COLO829 (cell line): ENCODE data around the gene HPSE.

Experiments
- DNase-seq: peaks from one replicate; pipeline ENCODE4 v3.0.0; 2012; ENCODE audit warnings: low spot score

Gene HPSE

DNA sequence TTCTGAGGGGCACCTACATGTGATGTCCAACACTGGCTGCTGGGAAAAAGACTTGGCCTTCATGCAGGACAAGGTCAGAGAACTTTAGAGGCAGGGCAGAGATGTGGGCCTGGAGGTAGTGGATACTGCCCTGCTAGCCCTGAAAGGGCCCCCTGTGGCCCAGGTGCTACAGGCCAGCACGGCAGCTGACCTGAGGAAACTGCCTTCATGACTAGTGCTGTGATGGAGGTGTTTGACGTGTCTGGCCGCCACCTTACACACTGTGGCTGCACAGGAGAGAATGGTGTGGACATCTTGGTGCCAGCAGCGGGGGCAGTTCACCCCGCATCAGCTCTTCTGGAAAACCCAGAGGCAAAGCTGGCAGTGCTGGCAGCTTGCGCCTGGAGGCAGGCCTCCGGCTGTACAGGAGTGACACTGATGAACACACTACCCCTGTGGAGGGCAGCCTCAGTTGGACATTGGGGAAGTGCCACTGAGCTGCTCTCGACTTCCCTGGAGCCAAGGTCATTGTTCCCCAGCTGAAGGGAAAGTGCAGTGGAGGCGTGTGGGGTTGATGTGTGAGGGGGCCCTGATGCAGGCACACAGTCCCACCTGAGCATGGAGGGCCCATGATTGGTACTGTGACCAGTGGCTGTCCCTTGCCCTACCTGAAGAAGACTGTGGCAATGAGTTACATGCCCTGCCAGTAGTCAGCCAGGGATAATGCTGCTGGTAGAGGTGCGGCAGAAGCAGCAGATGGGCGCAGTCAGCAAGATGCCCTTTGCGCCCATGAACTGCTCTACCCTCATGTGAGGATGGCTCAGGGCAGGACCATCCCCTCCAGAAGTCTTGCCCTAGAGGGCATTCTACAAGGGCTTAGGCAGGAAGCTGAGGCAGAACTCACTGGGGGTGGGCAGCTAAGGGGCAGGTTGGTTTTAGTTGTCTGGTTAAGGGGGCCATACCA is 87.0 kb downstream of the HPSE start:
- DNase-seq = no peak
